Measurements from ENCODE around the gene NGFR.

The NGFR gene

DNA sequence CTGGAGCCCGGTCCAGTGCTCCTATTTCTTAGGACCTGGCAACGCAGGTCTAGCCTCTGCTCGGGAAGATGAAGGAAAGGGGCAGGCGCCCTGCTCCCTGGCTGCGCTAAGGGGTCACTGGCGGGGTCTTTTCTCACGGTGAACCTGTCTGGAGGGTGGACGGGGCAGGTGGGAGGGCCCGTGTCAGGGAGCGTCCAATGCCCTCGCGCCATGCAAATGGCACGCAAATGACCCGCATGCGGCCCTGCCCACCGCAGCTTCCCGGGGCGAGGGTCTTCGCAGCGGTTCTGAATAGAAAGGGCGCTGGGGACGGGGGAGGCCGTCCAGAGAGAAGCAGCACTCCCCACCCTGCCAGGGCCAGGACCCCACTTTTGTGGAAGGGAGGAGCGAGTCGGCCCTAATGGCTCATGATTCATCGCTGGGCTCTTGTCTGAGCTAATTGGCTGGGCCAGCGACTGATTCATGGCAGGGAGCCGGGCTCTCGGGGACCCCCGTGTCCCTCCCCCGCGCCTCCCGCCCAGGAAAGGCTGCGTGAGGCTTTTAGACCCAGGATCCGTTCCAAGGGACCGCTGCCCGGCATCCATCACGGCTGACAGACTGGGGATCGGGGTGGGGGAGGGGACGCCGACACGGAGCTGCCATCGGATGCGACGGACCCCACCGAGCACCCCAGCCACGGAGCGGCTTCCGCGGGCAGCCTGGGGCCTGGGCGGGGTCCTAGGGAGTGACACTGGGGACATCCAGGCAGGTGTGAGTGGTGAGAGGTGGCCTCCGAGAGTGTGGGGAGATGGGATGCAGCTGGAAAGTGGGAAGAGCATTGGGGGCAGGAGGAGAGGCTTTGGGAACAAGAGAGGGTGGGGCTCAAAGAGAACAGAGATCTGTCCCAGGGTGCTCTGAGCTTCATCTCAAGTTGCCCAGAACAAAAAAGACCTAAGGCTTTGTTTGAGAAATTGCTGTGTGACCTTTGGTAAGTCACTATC is 25.0 kb upstream of the NGFR start:
- DNase-seq (ENCODE audit: low read depth in 2 of 2), result no peak

DNA sequence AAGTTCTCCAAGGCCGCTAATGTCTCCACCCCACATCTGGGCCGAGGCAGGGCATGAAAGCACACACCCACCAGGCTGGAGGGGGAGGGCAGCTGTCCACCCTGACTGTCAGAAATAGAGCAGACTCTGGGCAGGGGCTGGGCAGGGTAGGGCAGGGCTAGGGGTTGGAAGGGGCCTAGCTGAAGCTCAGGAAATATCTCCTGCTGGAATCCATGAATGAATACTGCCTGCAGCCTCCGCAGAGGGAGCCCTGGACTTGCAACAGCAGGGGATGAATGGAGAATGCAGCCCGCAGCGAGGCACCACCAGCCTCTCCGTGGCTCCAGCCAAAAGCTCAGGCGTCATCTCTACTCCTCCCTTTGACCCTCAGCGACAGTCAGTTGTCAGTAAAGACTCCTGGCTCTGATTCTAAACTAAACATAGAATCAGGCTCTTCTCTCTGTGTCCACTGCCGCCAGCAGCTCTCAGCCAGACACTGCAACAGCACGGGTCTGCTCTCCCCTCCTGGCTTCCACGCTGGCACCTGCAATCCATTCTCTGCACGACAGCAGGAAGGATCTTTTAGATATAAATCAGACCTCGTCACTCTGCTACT is 23.9 kb upstream of the NGFR start:
- DNase-seq (ENCODE audit: low read depth in 2 of 2), result no peak

- no peak for DNase-seq (ENCODE audit: low read depth in 2 of 2)
Observed at GRCh38 chr17:49471769-49472168, 23.3 kb upstream of the NGFR start.

DNA sequence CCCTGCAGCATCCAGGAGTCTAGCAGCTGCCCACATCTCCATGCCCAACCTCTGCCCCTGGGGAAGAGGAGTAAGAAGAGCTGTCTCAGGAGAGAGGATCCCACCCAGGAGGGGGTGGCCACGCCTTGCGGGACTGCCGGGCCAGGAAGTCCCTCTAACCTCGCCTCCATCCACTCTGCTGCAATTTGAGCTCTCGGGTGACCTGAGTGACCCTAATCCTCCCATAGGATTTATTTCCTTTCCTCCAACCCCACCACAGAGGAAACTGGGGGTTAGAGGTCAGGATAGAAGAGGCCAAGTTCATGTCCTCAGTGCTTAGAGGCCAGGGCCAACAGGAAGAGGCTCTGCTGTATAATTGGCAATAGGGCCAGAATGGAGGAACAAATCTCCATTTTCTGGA is 22.6 kb upstream of the NGFR start:
- no peak for DNase-seq (ENCODE audit: low read depth in 2 of 2)

- no peak for DNase-seq (ENCODE audit: low read depth in 2 of 2)
Observed at GRCh38 chr17:49473900-49474751, 21.0 kb upstream of the NGFR start.

- DNase-seq (ENCODE audit: low read depth in 2 of 2), result no peak
Observed at GRCh38 chr17:49477709-49478108, 17.4 kb upstream of the NGFR start.

- DNase-seq (ENCODE audit: low read depth in 2 of 2), result no peak
Observed at GRCh38 chr17:49480836-49481615, 14.1 kb upstream of the NGFR start.

DNA sequence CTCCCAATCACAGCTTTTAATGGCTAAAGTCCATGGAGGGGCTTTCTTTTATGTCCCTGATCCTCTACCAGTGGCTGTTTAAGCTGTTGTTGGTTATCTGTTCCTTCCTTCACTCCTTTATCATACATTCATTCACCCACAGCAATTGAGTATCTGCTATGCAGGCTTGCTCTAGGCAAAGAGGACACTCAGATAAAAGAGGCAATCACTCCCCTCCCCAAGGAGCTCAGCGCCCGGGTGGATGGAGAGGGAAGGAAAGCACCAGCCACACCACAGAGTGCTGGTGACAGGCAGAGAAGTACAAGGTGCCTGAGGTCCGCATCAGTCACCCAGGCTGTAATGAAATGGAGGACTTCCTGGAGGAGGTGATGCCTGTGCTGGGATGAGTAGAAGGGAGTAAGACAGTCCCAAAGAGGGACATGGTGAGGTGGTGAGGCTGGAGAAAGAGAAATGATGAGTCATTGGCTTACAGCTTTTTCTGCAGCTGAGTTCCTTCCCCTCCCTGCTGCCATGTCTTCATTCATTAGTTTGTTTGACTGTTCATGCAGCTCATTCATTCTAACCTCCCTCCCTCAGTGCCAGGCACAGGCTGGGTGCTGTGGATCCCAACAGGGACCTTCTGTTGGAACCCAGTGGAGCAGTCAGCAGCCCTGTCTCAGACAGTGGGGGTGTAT is 12.8 kb upstream of the NGFR start:
- DNase-seq (ENCODE audit: low read depth in 2 of 2), result no peak

- DNase-seq (ENCODE audit: low read depth in 2 of 2), result no peak
Observed at GRCh38 chr17:49483599-49484509, 11.2 kb upstream of the NGFR start.

- no peak for DNase-seq (ENCODE audit: low read depth in 2 of 2)
Observed at GRCh38 chr17:49484588-49484987, 10.5 kb upstream of the NGFR start.

GRCh38 chr17:49486012-49486641 is 9.0 kb upstream of the NGFR start:
- no peak for DNase-seq (ENCODE audit: low read depth in 2 of 2)

DNA sequence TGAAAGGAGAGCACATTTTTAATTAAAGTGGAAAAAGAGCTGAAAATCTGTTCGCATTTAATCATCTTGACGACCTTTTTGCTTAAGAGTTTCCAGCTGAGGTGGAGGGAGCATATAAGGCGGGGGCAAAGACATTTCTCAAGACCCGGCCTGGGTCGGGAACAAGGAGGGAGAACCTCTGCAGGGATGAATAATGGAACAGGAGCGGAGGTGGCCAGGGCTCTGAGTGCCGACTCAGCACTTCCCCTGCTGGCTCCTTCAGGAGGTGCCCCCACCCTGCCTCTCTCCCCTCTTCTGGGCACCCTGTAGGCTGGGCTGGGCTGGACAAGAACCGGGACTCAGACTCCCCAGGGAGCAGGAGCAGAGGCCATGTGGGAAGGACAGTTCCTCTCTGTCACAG is 7.9 kb upstream of the NGFR start:
- no peak for DNase-seq (ENCODE audit: low read depth in 2 of 2)

- no peak for DNase-seq (ENCODE audit: low read depth in 2 of 2)
Observed at GRCh38 chr17:49488612-49489011, 6.5 kb upstream of the NGFR start.

DNA sequence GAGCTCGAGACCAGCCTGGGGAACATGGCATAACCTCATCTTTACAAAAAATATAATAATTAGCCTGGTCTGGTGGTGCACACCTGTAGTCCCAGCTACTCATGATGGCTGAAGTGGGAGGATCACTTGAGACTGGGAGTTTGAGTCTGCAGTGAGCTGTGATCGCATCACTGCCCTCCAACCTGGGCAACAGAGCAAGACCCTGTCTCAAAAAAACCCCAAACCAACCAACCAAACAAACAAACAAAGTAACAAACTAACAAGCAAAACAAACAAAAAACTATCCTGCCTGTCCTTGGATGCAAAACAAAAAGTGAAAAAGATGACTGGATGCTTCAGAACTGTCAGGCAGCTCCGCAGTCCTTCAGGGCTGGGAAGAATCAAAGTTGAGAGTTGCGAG is 5.7 kb upstream of the NGFR start:
- DNase-seq (ENCODE audit: low read depth in 2 of 2), result no peak

- no peak for DNase-seq (ENCODE audit: low read depth in 2 of 2)
Observed at GRCh38 chr17:49490276-49490675, 4.8 kb upstream of the NGFR start.

GRCh38 chr17:49491192-49491769 is 3.8 kb upstream of the NGFR start:
- no peak for DNase-seq (ENCODE audit: low read depth in 2 of 2)

DNA sequence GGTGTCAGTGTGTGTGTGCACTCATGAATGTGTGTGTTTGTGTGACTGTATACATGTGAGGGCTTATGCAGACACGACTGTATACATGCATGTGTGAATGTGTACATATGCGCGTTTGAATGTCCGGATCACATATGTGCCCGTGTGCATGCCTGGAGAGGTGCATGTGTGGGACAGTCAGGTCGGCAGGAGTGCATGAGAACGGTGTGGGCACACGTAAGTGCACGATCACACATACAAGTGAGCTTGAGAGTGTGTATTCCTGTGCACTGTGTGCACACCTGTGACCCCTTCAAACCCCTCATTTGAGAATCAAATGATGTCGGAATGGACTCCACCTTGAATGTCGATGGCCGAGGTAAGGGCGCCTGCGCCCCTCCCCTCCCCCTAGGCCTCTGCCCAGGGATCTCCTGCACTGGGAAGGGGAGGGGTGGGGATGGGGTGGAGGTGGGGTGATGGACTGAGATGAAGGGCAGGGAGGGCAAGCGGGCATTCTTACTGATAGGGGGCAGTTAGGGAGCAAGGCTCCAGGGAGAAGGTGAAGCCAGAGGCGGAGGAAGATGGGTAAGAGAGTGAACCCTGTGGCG is 601 bp upstream of the NGFR start:
- DNase-seq (ENCODE audit: low read depth in 2 of 2), result no peak

- no peak for DNase-seq (ENCODE audit: low read depth in 2 of 2)
Observed at GRCh38 chr17:49495842-49496182, 719 bp downstream of the NGFR start.

Data from fibroblast of skin of left biceps (primary cell).